Left hindlimb (tissue), 1 donor: ENCODE measurements around the gene BCL2L1.
A peak's percentile ranks its signal among the peaks of the same experiment; 100 is the strongest.

ENCODE experiments used
- DNase-seq: peaks from one replicate; pipeline ENCODE4 v3.0.0-alpha.2; 2018

Gene BCL2L1

GRCh38 chr20:31691646-31692275, 30.9 kb downstream of the BCL2L1 start:
- no peak for DNase-seq

DNA sequence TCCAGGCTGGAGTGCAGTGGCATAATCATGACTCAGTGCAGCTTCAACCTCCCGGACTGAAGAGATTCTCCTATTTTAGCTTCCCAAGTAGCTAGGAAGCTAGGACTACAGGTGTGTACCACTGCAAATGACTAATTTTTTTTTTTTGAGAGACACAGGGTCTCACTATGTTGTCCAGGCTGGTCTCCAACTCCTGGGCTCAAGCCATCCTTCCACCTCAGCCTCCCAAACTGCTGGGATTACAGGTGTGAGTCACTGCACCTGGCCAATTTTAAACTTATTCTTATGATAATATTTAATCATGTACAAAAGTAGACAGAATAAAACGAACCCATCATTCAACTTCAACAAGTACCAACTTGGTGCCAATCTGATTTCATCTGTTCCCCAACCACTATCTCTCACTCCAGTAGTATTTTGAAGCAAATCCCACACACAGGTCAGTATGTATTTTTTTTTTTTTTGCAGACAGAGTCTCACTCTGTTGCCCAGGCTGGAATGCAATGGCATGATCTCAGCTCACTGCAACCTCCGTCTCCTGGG, 32.5 kb downstream of the BCL2L1 start:
- DNase-seq, result no peak

DNA sequence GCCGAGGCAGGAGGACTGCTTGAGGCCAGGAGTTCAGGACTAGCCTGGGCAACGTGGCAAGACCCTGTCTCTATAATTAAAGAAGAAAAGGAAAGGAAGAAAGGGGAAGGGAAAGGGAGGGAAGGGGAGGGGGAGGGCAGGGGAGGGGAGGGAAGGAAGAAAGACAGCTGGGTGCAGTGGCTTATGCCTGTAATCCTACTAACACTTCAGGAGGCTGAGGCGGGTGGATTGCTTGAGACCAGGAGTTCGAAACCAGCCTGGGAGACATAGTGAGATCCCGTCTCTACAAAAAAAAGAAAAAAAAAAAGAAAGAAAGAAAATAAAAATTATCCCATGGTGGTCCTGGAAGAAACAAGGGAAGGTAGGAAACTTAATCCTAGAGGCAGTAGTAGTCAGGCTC, 33.5 kb downstream of the BCL2L1 start:
- DNase-seq, result no peak

GRCh38 chr20:31687777-31688176, 34.9 kb downstream of the BCL2L1 start:
- DNase-seq, result no peak

GRCh38 chr20:31685853-31686643, 36.6 kb downstream of the BCL2L1 start:
- no peak for DNase-seq

GRCh38 chr20:31684153-31685015, 38.3 kb downstream of the BCL2L1 start:
- DNase-seq, result no peak

DNA sequence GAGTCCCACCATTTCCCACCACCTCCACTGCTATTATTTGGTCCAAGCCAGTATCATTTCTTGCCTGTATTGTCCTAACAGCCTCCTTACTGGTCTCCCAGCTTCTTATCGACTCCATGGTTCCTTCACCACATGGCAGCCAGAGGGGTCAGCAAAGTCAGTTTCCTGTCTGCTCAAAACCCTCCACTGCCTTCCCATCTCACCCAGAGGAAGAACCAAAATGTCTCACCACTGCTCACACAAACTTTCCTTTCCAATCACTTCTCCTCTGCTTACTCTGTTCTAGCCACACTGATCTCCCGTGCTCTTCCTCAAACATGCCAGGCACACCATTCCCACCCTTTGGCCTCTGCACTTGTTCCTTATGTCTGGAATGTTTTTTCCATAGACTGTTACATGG, 39.7 kb downstream of the BCL2L1 start:
- no peak for DNase-seq

GRCh38 chr20:31682352-31682751, 40.3 kb downstream of the BCL2L1 start:
- no peak for DNase-seq

DNA sequence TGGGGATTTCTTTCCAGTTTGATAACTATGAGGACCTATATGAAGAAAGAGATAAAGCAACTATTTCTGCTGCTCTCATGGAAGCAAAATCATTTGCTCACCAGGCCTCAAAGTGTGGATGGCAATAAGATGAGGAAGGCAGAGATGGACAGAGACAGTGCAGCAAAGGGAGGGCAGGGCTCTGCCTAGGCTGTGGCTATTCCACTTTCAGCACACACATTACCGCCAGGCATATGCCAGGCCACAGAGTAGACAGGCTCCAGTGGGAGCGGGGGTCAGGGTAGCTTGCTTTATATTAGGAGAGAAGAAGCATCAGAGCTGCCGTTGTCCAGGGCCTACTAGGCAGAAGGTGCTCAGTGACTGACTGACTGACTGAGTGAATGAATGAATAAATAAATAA, 40.9 kb downstream of the BCL2L1 start:
- no peak for DNase-seq

DNA sequence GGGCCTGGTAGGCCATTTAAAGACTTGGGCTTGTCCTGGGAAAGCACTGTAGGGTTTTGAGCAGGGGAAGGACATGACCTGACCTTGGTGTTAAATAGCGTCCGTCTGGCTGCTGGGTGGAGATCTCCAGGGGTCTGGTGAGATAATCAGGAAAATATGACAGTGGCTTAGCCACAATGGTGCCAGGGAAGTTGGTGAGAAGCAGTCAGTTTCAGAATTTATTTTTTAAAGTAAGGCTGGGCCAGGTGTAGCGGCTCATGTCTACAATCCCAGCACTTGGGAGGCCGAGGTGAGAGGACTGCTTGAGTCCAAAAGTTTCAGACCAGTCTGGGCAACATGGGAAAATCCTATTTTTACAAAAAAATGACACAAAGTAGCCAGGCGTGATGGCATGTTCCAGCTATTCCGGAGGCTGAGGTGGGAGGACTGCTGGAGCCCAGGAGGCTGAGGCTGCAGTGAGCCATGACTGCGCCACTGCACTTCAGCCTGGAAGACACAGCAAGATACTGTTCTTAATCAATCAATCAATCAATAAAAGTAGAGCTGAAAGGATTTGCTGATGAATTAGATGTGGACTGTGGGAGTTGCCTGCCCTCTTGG, 41.4 kb downstream of the BCL2L1 start:
- no peak for DNase-seq

DNA sequence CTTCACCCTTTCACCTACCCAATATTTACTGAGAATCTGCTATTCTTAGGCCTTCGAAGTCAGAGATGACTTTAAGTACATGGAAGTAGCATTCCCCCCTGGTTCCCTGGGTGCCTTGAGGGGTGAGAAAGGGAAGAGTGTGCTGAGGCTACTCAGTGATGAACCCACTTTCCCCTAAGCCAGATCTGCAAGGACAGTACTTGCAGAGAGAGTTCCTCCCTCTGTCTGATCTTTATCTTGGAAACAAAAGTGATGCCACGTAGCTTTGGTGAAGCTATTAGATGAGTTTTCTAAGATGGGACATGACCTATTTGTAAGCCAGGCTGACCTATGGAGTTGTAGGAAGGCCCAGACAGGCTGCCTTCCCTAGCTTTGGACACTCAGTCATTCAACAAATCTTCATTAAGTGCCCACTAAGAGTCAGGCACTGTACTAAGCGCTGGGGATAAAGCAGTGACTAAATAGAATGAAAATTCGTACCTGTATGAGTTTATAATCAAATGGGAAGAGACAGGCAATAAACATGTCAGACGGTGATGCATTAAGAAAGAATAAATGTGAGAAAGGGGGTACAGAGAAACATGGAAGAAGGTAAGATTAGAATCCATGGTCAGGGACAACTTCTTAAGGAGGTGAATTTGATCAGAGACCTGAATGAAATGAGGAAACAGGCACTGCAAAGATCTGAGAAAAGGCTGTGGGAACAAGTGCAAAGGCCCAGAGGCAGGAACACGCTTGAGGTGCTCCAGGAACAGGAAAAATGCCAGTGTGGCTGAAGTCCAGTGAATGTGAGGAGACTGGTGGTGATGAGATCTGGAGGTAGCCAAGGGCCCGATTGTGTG, 42.2 kb downstream of the BCL2L1 start:
- no peak for DNase-seq

GRCh38 chr20:31679357-31680285, 43.0 kb downstream of the BCL2L1 start:
- no peak for DNase-seq

DNA sequence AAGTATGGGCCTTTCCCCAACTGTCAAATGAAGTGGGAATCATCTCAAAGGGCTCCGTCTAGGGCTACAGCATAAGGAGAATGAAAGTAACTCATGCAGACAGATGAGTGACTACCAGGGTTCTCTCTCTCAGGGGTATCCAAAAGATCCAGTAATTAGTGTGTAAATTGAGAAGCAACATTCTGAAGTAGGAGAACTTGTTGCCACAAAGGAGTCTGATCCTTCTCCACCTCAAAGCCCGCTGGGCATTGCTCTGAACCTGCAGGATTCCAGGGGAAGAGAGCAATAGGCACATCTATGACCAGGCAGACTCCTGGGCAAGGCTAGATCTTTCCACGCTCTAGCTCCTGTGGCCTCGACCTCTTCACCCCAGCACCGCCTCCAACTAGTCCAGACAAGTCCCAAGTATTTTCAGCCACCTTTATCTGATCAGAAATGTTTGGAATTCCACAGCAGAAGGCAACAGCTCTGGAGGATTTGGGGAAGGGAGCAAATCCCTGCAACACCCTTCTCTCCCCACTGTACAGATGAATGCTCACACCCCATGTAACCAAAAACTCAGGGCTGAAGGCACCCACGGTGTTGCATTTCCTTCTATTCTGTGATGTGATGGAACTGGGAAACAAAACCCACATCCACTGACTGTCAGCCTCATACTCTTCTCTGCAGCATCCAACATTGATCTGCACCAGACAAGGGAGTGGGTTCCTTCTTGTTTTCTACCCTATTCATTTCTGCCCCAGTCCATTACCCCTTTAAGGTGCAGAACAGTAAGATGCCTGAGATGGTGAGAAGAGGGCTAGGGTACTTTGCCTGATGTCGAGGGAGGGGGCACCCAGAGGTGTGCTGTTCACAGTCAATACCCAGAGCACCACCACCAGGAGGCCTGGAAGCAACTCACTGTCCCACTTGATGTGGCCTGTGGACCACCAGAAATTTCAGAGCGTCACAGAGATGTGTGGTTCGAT, 44.0 kb downstream of the BCL2L1 start:
- no peak for DNase-seq

DNA sequence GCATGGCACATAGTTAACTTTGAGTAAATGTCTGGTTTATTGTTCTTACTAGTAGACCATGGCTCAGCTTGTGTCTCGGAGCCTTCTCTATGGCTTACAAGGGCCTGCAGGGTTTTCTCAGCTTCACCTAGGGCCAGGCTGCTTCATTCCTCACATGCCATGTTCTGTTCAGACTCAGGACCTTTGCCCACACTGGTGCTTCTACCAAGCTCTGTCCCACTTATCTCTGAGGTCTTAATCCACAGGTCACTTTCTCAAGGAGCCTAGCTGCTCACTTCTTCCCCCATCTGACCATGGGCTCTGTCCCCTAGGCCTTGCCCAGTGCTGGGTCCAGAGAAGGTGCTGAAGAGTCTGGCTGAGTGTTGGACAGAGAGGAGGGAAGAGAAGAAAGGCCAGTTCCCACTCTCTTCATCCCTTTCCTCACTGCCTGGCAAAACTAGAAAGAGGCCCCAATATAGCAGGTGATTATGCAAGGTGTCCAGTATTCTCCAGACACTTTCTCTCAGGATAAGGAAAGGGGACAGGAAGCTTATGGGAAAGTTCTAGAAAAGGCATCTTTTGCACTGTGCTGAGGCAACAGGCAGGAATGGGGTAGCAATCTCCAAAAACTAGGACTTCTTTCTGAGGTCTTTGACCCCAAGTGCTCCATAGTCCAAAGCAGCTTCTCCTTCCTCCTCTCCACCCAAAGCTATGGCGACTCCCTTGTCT, 45.0 kb downstream of the BCL2L1 start:
- DNase-seq, result no peak

DNA sequence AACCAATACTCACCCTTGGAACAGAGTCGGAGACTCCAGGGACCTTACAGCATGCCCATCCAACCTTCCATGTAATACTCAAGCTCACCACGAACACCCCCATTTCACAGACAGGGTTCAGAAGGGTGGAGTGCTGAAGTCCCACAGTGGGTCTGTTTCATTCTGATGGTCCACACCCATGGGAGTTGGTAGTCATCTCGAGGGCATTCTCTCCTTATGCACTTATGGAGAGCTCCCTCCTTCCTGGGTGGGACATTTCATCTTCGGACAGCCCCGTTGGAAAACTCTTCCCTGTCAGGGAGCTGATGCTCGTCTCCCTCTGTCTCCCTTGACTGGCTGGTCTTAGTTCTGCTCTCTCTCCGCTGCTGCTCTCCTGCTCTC, 46.1 kb downstream of the BCL2L1 start:
- DNase-seq, result no peak

DNA sequence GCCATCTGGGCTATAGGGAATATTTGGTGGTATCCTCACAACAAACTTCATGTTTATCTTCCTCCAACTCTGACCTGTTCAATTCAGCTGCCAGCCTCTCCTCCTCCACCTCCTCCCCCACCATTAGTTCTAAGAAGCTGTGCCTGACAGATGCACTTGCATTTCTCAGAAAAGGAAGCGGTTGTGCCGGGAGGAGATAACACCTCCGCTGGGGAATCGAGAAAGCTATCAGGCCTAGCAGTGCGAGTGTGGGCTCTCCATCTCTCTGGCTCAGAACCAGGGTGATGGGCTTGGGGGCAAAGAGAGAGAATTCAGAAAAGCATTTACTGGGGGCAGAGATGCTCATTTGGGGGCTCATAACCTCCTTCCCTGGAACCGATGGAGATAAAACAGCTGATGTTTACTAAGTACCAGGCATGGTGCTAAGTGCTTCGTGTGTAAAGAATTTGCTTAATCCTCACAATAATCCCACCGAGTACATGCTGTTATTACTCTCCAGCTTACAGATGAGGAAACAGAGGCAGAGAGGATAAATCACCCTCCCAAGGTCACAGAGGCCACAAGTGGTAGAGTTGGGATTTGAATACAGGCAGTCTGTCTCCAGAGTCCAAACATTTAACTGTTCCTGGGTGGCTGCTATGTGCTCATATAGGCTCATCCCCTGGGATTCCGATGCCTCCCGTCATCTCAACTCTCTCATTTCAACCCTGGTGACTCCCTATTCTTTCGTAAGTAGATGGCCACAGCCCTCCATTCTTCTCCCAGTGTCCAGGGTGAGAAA, 46.6 kb downstream of the BCL2L1 start:
- DNase-seq, result no peak

DNA sequence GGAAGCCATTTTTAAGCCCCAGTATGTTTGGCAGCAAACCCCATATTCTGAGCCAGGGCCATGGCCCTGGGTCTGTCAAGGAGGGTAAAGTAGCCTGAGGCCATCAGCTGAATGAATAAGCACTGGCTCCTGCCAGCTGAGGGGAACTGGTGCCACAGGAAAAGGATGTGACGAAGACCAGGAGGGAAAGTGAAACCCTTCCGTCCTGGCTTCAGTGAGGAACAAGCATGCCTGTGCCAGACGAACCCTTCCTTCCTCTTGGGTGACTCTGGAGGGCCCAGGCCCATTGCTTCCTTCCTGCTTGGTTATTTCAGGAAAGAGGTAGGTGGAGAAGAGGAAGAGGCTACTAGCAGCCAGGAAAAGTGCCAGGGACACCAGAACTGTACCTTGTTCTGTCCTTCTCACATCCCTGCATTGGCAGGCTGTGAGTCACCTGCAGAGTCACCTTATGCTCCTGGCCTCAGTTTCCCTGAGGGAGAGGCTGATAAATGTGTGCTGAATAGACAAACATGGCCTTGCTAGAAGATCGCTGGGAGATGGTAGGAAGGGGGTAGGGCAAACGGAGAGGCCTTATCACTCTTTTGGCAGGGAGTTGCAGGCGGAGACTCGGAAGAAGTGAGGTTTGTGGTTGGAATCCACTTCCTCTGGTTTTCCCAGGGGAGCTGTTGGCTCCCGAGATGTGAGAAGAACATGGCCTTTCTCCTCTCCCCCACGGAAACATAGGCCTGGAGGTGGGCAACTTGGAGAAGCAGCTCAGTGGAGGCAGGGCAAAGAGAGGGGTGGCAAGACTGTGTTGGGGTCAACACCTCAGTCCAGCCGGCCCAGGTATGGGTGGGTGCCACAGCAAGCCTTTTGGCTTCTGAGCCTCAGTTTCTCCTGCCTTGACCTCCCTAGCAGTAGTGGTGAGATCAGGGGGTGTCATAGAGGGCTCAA, 47.5 kb downstream of the BCL2L1 start:
- DNase-seq, result peak; percentile 54
